H1 (cell line): ENCODE data around the gene CRIP1. TPM values are rescaled to one million over a fixed set of nuclear protein-coding genes. Genes with fewer than 3 reads are reported as not detected.

Experiments used
- CTCF ChIA-PET: fragments of 300-600 bp; sonication (Branson Sonifier 250); formaldehyde crosslinking; loops from one replicate; lab custom pipeline; 2021; ENCODE audit not compliant: partially characterized antibody; lab: Charles Lee
- POLR2A ChIA-PET: fragments of 300-600 bp; sonication (Branson Sonifier 250); formaldehyde crosslinking; loops from one replicate; lab custom pipeline; 2021; ENCODE audit warnings: inconsistent platforms; ENCODE audit not compliant: partially characterized antibody; lab: Charles Lee
- DNase-seq, 2 experiments: peaks; one replicate each; pipeline versions ENCODE4 v3.0.0 to v3.0.0-alpha.2; 2010 to 2022; ENCODE audit warnings: low spot score in 2 of 2, low read depth in 1 of 2, mixed read lengths in 1 of 2
- FAIRE-seq: peaks from 2 replicates; lab custom pipeline; 2011; peaks lifted over from hg19 to GRCh38; lab: Jason Lieb, UNC
- H2AFZ ChIP-seq: 2 replicates; pipeline ENCODE4 v1.8.1; 2012; ENCODE audit warnings: low read length, inconsistent platforms
- H2AK5ac ChIP-seq: 2 replicates; pipeline ENCODE4 v1.6.1; 2013; ENCODE audit warnings: low read depth, low read length
- H2BK120ac ChIP-seq: replicated peaks from 2 replicates; pipeline ENCODE3; 2013; ENCODE audit warnings: low read depth, low read length, inconsistent platforms
- H2BK12ac ChIP-seq: 2 replicates; pipeline ENCODE4 v1.6.1; 2013; ENCODE audit warnings: low read depth, low read length
- H2BK15ac ChIP-seq: 2 replicates; pipeline ENCODE4 v1.6.1; 2013; ENCODE audit warnings: low read length
- H2BK20ac ChIP-seq: 2 replicates; pipeline ENCODE4 v1.6.1; 2013; ENCODE audit warnings: low read length
- H2BK5ac ChIP-seq: 2 replicates; pipeline ENCODE4 v1.6.1; 2013; ENCODE audit warnings: low read depth, low read length
- H3K14ac ChIP-seq: 2 replicates; pipeline ENCODE4 v1.6.1; 2013; ENCODE audit warnings: inconsistent platforms; ENCODE audit not compliant: insufficient read length
- H3K18ac ChIP-seq: 2 replicates; pipeline ENCODE4 v1.6.1; 2013; ENCODE audit warnings: low read length; ENCODE audit errors: extremely low read depth
- H3K23ac ChIP-seq: 2 replicates; pipeline ENCODE4 v1.6.1; 2013; ENCODE audit warnings: inconsistent platforms; ENCODE audit not compliant: insufficient read length
- H3K23me2 ChIP-seq: 2 replicates; pipeline ENCODE4 v1.6.1; 2013; ENCODE audit warnings: low read depth, low read length
- H3K27ac ChIP-seq: 2 replicates; pipeline ENCODE4 v1.6.1; 2011; ENCODE audit warnings: low read depth, low read length, inconsistent platforms
- H3K27me3 ChIP-seq, 4 experiments: replicated peaks in 1 of 4; 1 replicate in 1 of 4; 2 replicates in 3 of 4; pipeline versions ENCODE4 v1.6.1 to v1.8.1; 2011 to 2013; ENCODE audit warnings: low read length in 3 of 4, mild to moderate bottlenecking in 3 of 4, inconsistent platforms in 2 of 4, mixed read lengths in 2 of 4, moderate library complexity in 1 of 4; ENCODE audit not compliant: control insufficient read depth in 3 of 4, insufficient read depth in 3 of 4; ENCODE audit errors: extremely low read depth in 1 of 4
- H3K36me3 ChIP-seq, 4 experiments: 2 replicates each; pipeline versions ENCODE4 v1.6.1 to v1.8.1; 2011 to 2013; ENCODE audit warnings: mild to moderate bottlenecking in 4 of 4, low read length in 3 of 4, moderate library complexity in 2 of 4, control low read depth in 1 of 4, inconsistent platforms in 1 of 4; ENCODE audit not compliant: insufficient read depth in 4 of 4, control insufficient read depth in 2 of 4
- H3K4ac ChIP-seq: replicated peaks from 2 replicates; pipeline ENCODE3; 2013; ENCODE audit warnings: low read length, low read depth, mixed read lengths, inconsistent platforms; ENCODE audit not compliant: insufficient read length
- H3K4me1 ChIP-seq, 4 experiments: replicated peaks in 1 of 4; 1 replicate in 1 of 4; 2 replicates in 3 of 4; pipeline versions ENCODE4 v1.6.1 to v1.8.1; 2011 to 2013; ENCODE audit warnings: low read length in 3 of 4, inconsistent platforms in 2 of 4, mixed read lengths in 1 of 4; ENCODE audit not compliant: insufficient read depth in 4 of 4, control insufficient read depth in 3 of 4
- H3K4me2 ChIP-seq, 2 experiments: 2 replicates each; pipeline versions ENCODE4 v1.6.1 to v1.8.1; 2011 to 2013; ENCODE audit warnings: low read depth in 2 of 2, low read length in 2 of 2, control low read depth in 1 of 2, inconsistent platforms in 1 of 2, mild to moderate bottlenecking in 1 of 2; ENCODE audit not compliant: insufficient read depth in 1 of 2
- H3K4me3 ChIP-seq, 4 experiments: fragments of 200-600, 300-600 bp in 1 of 4; sonication (generic), shearing (Covaris generic), sonication (Bioruptor Twin) in 1 of 4; 2 replicates each; pipeline versions ENCODE4 v1.5.1 to v1.8.1; 2011 to 2016; ENCODE audit warnings: low read length in 4 of 4, low read depth in 3 of 4, control low read depth in 2 of 4, inconsistent platforms in 2 of 4, mild to moderate bottlenecking in 2 of 4, mixed read lengths in 1 of 4, moderate library complexity in 1 of 4; ENCODE audit not compliant: insufficient read depth in 2 of 4; ENCODE audit errors: extremely low read depth in 1 of 4
- H3K56ac ChIP-seq: replicated peaks from 2 replicates; pipeline ENCODE3; 2013; ENCODE audit warnings: low read depth, mild to moderate bottlenecking, mixed read lengths, low read length, inconsistent platforms; ENCODE audit not compliant: insufficient read length
- H3K79me1 ChIP-seq: 2 replicates; pipeline ENCODE4 v1.6.1; 2013; ENCODE audit warnings: low read depth, low read length, control low read depth
- H3K79me2 ChIP-seq, 2 experiments: 2 replicates each; pipeline versions ENCODE4 v1.6.1 to v1.8.1; 2012 to 2013; ENCODE audit warnings: low read length in 2 of 2, mild to moderate bottlenecking in 2 of 2, inconsistent platforms in 1 of 2; ENCODE audit not compliant: insufficient read depth in 2 of 2, control insufficient read depth in 1 of 2
- H3K9ac ChIP-seq, 4 experiments: replicated peaks in 1 of 4; 1 replicate in 1 of 4; 2 replicates in 3 of 4; pipeline versions ENCODE4 v1.6.1 to v1.8.1; 2011 to 2013; ENCODE audit warnings: low read depth in 3 of 4, low read length in 3 of 4, control low read depth in 2 of 4, mild to moderate bottlenecking in 2 of 4, moderate library complexity in 2 of 4, inconsistent platforms in 1 of 4; ENCODE audit errors: extremely low read depth in 1 of 4
- H3K9me3 ChIP-seq, 2 experiments: 2 replicates each; pipeline versions ENCODE4 v1.6.1 to v1.8.1; 2012 to 2013; ENCODE audit warnings: mild to moderate bottlenecking in 2 of 2, moderate library complexity in 2 of 2, control low read depth in 1 of 2, inconsistent platforms in 1 of 2, low read depth in 1 of 2, low read length in 1 of 2, mixed read lengths in 1 of 2; ENCODE audit not compliant: insufficient read depth in 2 of 2
- H4K20me1 ChIP-seq, 2 experiments: replicated peaks in 1 of 2; 2 replicates each; pipeline versions ENCODE3 to v1.8.1; 2011 to 2013; ENCODE audit warnings: inconsistent platforms in 2 of 2, low read length in 2 of 2, mild to moderate bottlenecking in 1 of 2; ENCODE audit not compliant: insufficient read depth in 2 of 2, control insufficient read depth in 1 of 2
- H4K5ac ChIP-seq: 2 replicates; pipeline ENCODE4 v1.6.1; 2013; ENCODE audit warnings: low read length, low read depth, mixed read lengths, inconsistent platforms; ENCODE audit not compliant: insufficient read length
- H4K8ac ChIP-seq: 2 replicates; pipeline ENCODE4 v1.8.0; 2013; ENCODE audit warnings: mild to moderate bottlenecking, moderate library complexity, low read length, inconsistent platforms; ENCODE audit not compliant: insufficient read depth; ENCODE audit errors: extremely low read depth
- H4K91ac ChIP-seq: replicated peaks from 2 replicates; pipeline ENCODE3; 2013; ENCODE audit warnings: low read length, mixed read lengths, inconsistent platforms; ENCODE audit not compliant: insufficient read length
- CEBPB ChIP-seq: IDR thresholded peaks from 2 replicates; pipeline ENCODE4 v1.6.1; 2012; ENCODE audit warnings: low read depth, low read length
- CREB1 ChIP-seq: IDR thresholded peaks from 2 replicates; pipeline ENCODE4 v1.6.1; 2012; ENCODE audit warnings: inconsistent platforms
- FOSL1 ChIP-seq: IDR thresholded peaks from 2 replicates; pipeline ENCODE4 v1.6.1; 2011; ENCODE audit warnings: mild to moderate bottlenecking, low read depth, low read length, moderate library complexity; ENCODE audit not compliant: insufficient read depth
- HDAC2 ChIP-seq, 2 experiments: fragments of 300-600 bp in 1 of 2; sonication (generic) in 1 of 2; IDR thresholded peaks; 2 replicates each; pipeline ENCODE4 v1.6.1; 2011 to 2012; ENCODE audit warnings: low read depth in 2 of 2, low read length in 2 of 2, mild to moderate bottlenecking in 2 of 2, moderate library complexity in 2 of 2, borderline replicate concordance in 1 of 2, inconsistent platforms in 1 of 2
- KDM4A ChIP-seq: IDR thresholded peaks from one replicate; pipeline ENCODE4 v1.7.1; 2012; ENCODE audit warnings: low read depth, mild to moderate bottlenecking, moderate library complexity, low read length, inconsistent platforms; ENCODE audit not compliant: severe bottlenecking
- KDM5A ChIP-seq: fragments of 200-600 bp; IDR thresholded peaks from 2 replicates; pipeline ENCODE4 v1.7.1; 2012; ENCODE audit warnings: mild to moderate bottlenecking, low read length, inconsistent platforms, mixed read lengths
- NANOG ChIP-seq: IDR thresholded peaks from 2 replicates; pipeline ENCODE4 v1.6.1; 2011; ENCODE audit warnings: low read length, low read depth, mild to moderate bottlenecking, inconsistent platforms; ENCODE audit not compliant: insufficient read depth, poor library complexity, severe bottlenecking
- RNF2 ChIP-seq: fragments of 200-900, 300-1000 bp; sonication (generic); IDR thresholded peaks from 2 replicates; pipeline ENCODE4 v1.7.1; 2016; ENCODE audit warnings: borderline replicate concordance, low read depth, mild to moderate bottlenecking, antibody characterized with exemption, low read length; ENCODE audit not compliant: poor library complexity, severe bottlenecking; ENCODE audit errors: missing control alignments
- SIN3A ChIP-seq, 2 experiments: IDR thresholded peaks in 1 of 2; conservative IDR thresholded peaks in 1 of 2; 2 replicates each; pipeline ENCODE4 v1.6.1; 2011 to 2012; ENCODE audit warnings: low read length in 2 of 2, improper control_type of control experiment in 1 of 2, low read depth in 1 of 2, mild to moderate bottlenecking in 1 of 2
- SP2 ChIP-seq: IDR thresholded peaks from 2 replicates; pipeline ENCODE4 v1.6.1; 2012; ENCODE audit warnings: mild to moderate bottlenecking, low read length, inconsistent platforms
- TCF12 ChIP-seq: IDR thresholded peaks from 2 replicates; pipeline ENCODE4 v1.6.1; 2011; ENCODE audit warnings: low read depth, mild to moderate bottlenecking, low read length
- USF2 ChIP-seq: IDR thresholded peaks from 2 replicates; pipeline ENCODE4 v1.6.1; 2011; ENCODE audit warnings: low read length, improper control_type of control experiment
- WGBS, 2 experiments: shearing (Covaris generic) in 1 of 2; methylation state at CpG; one replicate each; pipeline versions ENCODE4 v1.1.6 to v1.1.7; 2013 to 2015; ENCODE audit warnings: low lambda C conversion rate in 2 of 2, mixed read lengths in 2 of 2, inconsistent platforms in 1 of 2, low coverage in 1 of 2, missing lambda C conversion rate in 1 of 2; ENCODE audit not compliant: insufficient replicate concordance in 2 of 2, insufficient coverage in 1 of 2, insufficient read length in 1 of 2; ENCODE audit errors: extremely low coverage in 1 of 2, missing lambda C conversion rate in 1 of 2; 5-methylcytosine and 5-hydroxymethylcytosine counted together
- polyA plus RNA-seq, 7 experiments: library from polyadenylated mRNA; depleted of rRNA in 3 of 7; stranded (reverse) in 5 of 7; unstranded in 2 of 7; fragments of >200 nt in 5 of 7; fragments of 200-250 nt in 2 of 7; gene quantifications; 1 replicate in 5 of 7; 2 replicates in 1 of 7; 4 replicates in 1 of 7; pipeline versions ENCODE4 v1.2.1 to v1.2.3, GENCODE V29; 2011 to 2013; ENCODE audit warnings: missing spikeins in 2 of 7, mixed read lengths in 2 of 7
- total RNA-seq: library from RNA; stranded (reverse); fragmentation: NEBNext Ultra II Directional; extraction: Animal tissue kit (Norgen Biotek cat#: 25700); gene quantifications from 2 replicates; pipeline ENCODE4 v1.2.1, GENCODE V29; 2021

The CRIP1 gene
- total and polyA plus RNA-seq, 2 of the 8 experiments (the other 6 are each of a cell fraction or from before 2014, with no cell fraction given), result 1.2 to 2.2 TPM

GRCh38 chr14:105448706-105449111 is 38.0 kb upstream of the CRIP1 start:
- no peak overlapping the region for H3K9ac ChIP-seq
- TF ChIP-seq HDAC2 (IDR thresholded peaks at IDR 0.05; ENCODE audit: borderline replicate concordance in 1 of 2, low read depth in 2 of 2, low read length in 2 of 2) (no peak), SP2 (no peak), SIN3A (conservative IDR thresholded peaks at IDR 0.05 in 1 of 2, IDR thresholded peaks at IDR 0.05 in 1 of 2; ENCODE audit: low read depth in 1 of 2, low read length in 2 of 2) (no peak), CREB1 (no peak), RNF2 (no peak), TCF12 (0 out of 2 replicates have a peak, but pooled peaks have one; percentile 62), NANOG (no peak), CEBPB (no peak), FOSL1 (no peak), KDM5A (no peak), KDM4A (no peak), USF2 (no peak)

More at GRCh38 chr14:105448706-105449111, 38.0 kb upstream of the CRIP1 start:
- no peak overlapping the region for H3K14ac ChIP-seq
- peaks cover 14 to 17% of the 10 kb centered on the region in 2 experiments for H4K20me1 ChIP-seq
- H2BK12ac ChIP-seq, result no peak overlapping the region
- no peak for FAIRE-seq
- no peak overlapping the region for H3K4me3 ChIP-seq
- CTCF ChIA-PET, result interaction anchor here (0.6 to 3.0 kb wide), 18 partner anchors 9 to 128 kb away, joined by 3 to 23 read pairs (median 5); no protein-coding TSS in a partner anchor
- no peak overlapping the region for H3K18ac ChIP-seq
- H3K79me2 ChIP-seq, result peaks cover 0 to 2% of the 10 kb centered on the region in 2 experiments; a peak in 1 of 4 replicates
- H3K27ac ChIP-seq, result no peak overlapping the region
- no peak overlapping the region for H2AK5ac ChIP-seq
- no peak overlapping the region for H2BK120ac ChIP-seq
- WGBS, 2 experiments, result 82% methylated on average over 16 of the region's 16 CpGs; no CpG with 5 or more reads in 1 of the 2 experiments
- no peak overlapping the region for H3K4me2 ChIP-seq
- H2BK5ac ChIP-seq, result no peak overlapping the region
- no peak overlapping the region for H3K56ac ChIP-seq
- H3K4ac ChIP-seq, result no peak overlapping the region
- H3K36me3 ChIP-seq, result peaks cover 17 to 41% (median 26%) of the 10 kb centered on the region in 4 experiments
- no peaks in the 10 kb centered on the region for H3K4me1 ChIP-seq
- POLR2A ChIA-PET, result interaction anchor here (1.0 to 3.0 kb wide), 3 partner anchors 9 to 21 kb away, joined by 3 to 21 read pairs (median 5); no protein-coding TSS in a partner anchor
- no peaks in the 10 kb centered on the region for H3K9me3 ChIP-seq
- H3K27me3 ChIP-seq, result no peaks in the 10 kb centered on the region
- no peak overlapping the region for H3K23ac ChIP-seq
- H4K91ac ChIP-seq, result no peak overlapping the region
- H2BK20ac ChIP-seq, result no peak overlapping the region
- no peak overlapping the region for H2BK15ac ChIP-seq
- H3K23me2 ChIP-seq, result no peaks in the 10 kb centered on the region
- H3K79me1 ChIP-seq, result peaks cover 4% of the 10 kb centered on the region; the same call in 1 of the 2 replicates
- H4K5ac ChIP-seq, result no peak overlapping the region
- H4K8ac ChIP-seq, result no peak overlapping the region
- H2AFZ ChIP-seq, result no peak overlapping the region
- DNase-seq, result peak; percentile 21 to 90
